K562 (cell line): ENCODE data around the gene CNOT9. TPM values are rescaled to one million over a fixed set of nuclear protein-coding genes. Genes with fewer than 3 reads are reported as not detected.

Experiments
- ATAC-seq: fragments of 200-7000 bp; cut with Tn5 transposase; 3 replicates; pipeline ENCODE4 v1.9.1; 2020; ENCODE audit warnings: moderate library complexity
- BruUV-seq: library from RNA; stranded (reverse); fragments of 400-500 nt; replicated peaks from 2 replicates; lab custom pipeline; 2021; lab: Mats Ljungman, UMichigan
- CTCF ChIA-PET: fragments of 300-600 bp; formaldehyde crosslinking; extraction: SDS; loops from one replicate; lab custom pipeline; 2021; ENCODE audit warnings: low intra/inter-chr PET ratio; lab: Yijun Ruan, JAX
- POLR2A ChIA-PET: fragments of 300-600, 350-650 bp; sonication (Branson Sonifier 250); formaldehyde crosslinking; extraction: SDS; loops from one replicate; lab custom pipeline; 2021; ENCODE audit warnings: antibody characterized with exemption, inconsistent platforms; lab: Yijun Ruan, JAX
- DNase-seq, 4 experiments: peaks; one replicate each; pipeline versions ENCODE4 v3.0.0 to v3.0.0-alpha.2; 2011 to 2018; ENCODE audit warnings: low spot score in 3 of 4, mixed read lengths in 3 of 4; ENCODE audit errors: extremely low read depth in 1 of 4
- FAIRE-seq: peaks from 2 replicates; lab custom pipeline; 2011; peaks lifted over from hg19 to GRCh38; lab: Jason Lieb, UNC
- H2AFZ ChIP-seq: 2 replicates; pipeline ENCODE4 v1.6.0; 2011; ENCODE audit warnings: low read depth, low read length, control low read depth, inconsistent platforms
- H3K27ac ChIP-seq: fragments of 200-600 bp; 3 replicates; pipeline ENCODE4 v1.8.0; 2011; ENCODE audit warnings: low read depth, mild to moderate bottlenecking, control low read depth, inconsistent platforms, low read length, moderate library complexity, mixed read lengths; ENCODE audit errors: extremely low read depth
- H3K27me3 ChIP-seq, 2 experiments: fragments of 300-600 bp in 1 of 2; 2 replicates in 1 of 2; 3 replicates in 1 of 2; pipeline versions ENCODE4 v1.6.0 to v1.8.0; 2011; ENCODE audit warnings: inconsistent platforms in 2 of 2, low read length in 2 of 2, mild to moderate bottlenecking in 1 of 2, mixed read lengths in 1 of 2, moderate library complexity in 1 of 2; ENCODE audit not compliant: control insufficient read depth in 2 of 2, insufficient read depth in 2 of 2
- H3K36me3 ChIP-seq: fragments of 300-600 bp; 3 replicates; pipeline ENCODE4 v1.8.0; 2011; ENCODE audit warnings: mild to moderate bottlenecking, low read length, inconsistent platforms; ENCODE audit not compliant: control insufficient read depth, insufficient read depth
- H3K4me1 ChIP-seq, 2 experiments: fragments of 200-600 bp in 1 of 2; replicated peaks in 1 of 2; 2 replicates in 1 of 2; 3 replicates in 1 of 2; pipeline versions ENCODE4 v1.5.1 to v1.8.0; 2011; ENCODE audit warnings: inconsistent platforms in 2 of 2, low read length in 2 of 2, mild to moderate bottlenecking in 1 of 2, mixed read lengths in 1 of 2, moderate library complexity in 1 of 2; ENCODE audit not compliant: control insufficient read depth in 2 of 2, insufficient read depth in 2 of 2
- H3K4me2 ChIP-seq: 2 replicates; pipeline ENCODE4 v1.6.1; 2011; ENCODE audit warnings: low read length, control low read depth, inconsistent platforms, mixed read lengths; ENCODE audit not compliant: insufficient read depth
- H3K4me3 ChIP-seq: fragments of 200-600 bp; sonication (generic), shearing (Covaris generic); 2 replicates; pipeline ENCODE4 v1.5.1; 2016; ENCODE audit warnings: control low read depth, inconsistent platforms
- H3K79me2 ChIP-seq: fragments of 200-600 bp; 3 replicates; pipeline ENCODE4 v1.8.0; 2011; ENCODE audit warnings: low read length, inconsistent platforms; ENCODE audit not compliant: control insufficient read depth, insufficient read depth
- H3K9ac ChIP-seq, 2 experiments: 2 replicates each; pipeline versions ENCODE4 v1.6.0 to v1.6.1; 2011; ENCODE audit warnings: low read depth in 2 of 2, low read length in 2 of 2, control low read depth in 1 of 2, inconsistent platforms in 1 of 2, mild to moderate bottlenecking in 1 of 2, mixed read lengths in 1 of 2; ENCODE audit not compliant: insufficient read depth in 1 of 2
- H3K9me1 ChIP-seq: one replicate; pipeline ENCODE4 v1.6.0; 2011; ENCODE audit warnings: inconsistent platforms, mild to moderate bottlenecking, low read length, moderate library complexity; ENCODE audit not compliant: control insufficient read depth, insufficient read depth
- H3K9me3 ChIP-seq: replicated peaks from 2 replicates; pipeline ENCODE4 v1.5.1; 2011; ENCODE audit warnings: low read depth, low read length, inconsistent platforms; ENCODE audit not compliant: control insufficient read depth, insufficient read depth
- H4K20me1 ChIP-seq: replicated peaks from 2 replicates; pipeline ENCODE4 v1.6.1; 2011; ENCODE audit warnings: low read length, inconsistent platforms, mixed read lengths; ENCODE audit not compliant: control insufficient read depth, insufficient read depth
- C11orf30 ChIP-seq: fragments of 450-650 bp; IDR thresholded peaks from 2 replicates; pipeline ENCODE4 v1.6.1; 2016; ENCODE audit warnings: low read depth, mild to moderate bottlenecking
- CTCF ChIP-seq, 3 experiments: IDR thresholded peaks in 2 of 3; conservative IDR thresholded peaks in 1 of 3; 2 replicates each; pipeline ENCODE4 v1.5.1; 2011 to 2012; ENCODE audit warnings: low read length in 3 of 3, mild to moderate bottlenecking in 3 of 3, control low read depth in 2 of 3, improper control_type of control experiment in 1 of 3, inconsistent platforms in 1 of 3, low read depth in 1 of 3, mixed read lengths in 1 of 3, moderate library complexity in 1 of 3; ENCODE audit not compliant: insufficient read depth in 2 of 3
- FOXJ3 ChIP-seq: sonication (generic); formaldehyde crosslinking; IDR thresholded peaks from 2 replicates; pipeline ENCODE4 v1.4.0; 2020; ENCODE audit warnings: mild to moderate bottlenecking, missing genetic modification reagents
- IRF1 ChIP-seq: sonication (generic); formaldehyde crosslinking; IDR thresholded peaks from 2 replicates; pipeline ENCODE4 v1.8.0; 2022; ENCODE audit warnings: missing genetic modification reagents, mild to moderate bottlenecking, borderline replicate concordance
- SETDB1 ChIP-seq: IDR thresholded peaks from one replicate; pipeline ENCODE4 v1.6.1; 2012; ENCODE audit warnings: low read length, control low read depth, inconsistent platforms
- ZBTB33 ChIP-seq: sonication (generic); formaldehyde crosslinking; IDR thresholded peaks from 2 replicates; pipeline ENCODE4 v1.8.1; 2023; ENCODE audit warnings: mild to moderate bottlenecking, missing genetic modification reagents
- ZNF124 ChIP-seq: sonication (generic); formaldehyde crosslinking; IDR thresholded peaks from 2 replicates; pipeline ENCODE4 v1.8.1; 2022; ENCODE audit warnings: missing genetic modification reagents
- ZNF316 ChIP-seq: fragments of 450-650 bp; IDR thresholded peaks from 2 replicates; pipeline ENCODE4 v1.6.1; 2016
- WGBS: fragments of 100-300 bp; shearing (Covaris generic); methylation state at CpG from one replicate; pipeline ENCODE4 v1.1.6; 2016; ENCODE audit warnings: low coverage, mixed read lengths; ENCODE audit not compliant: insufficient coverage; ENCODE audit errors: missing lambda C conversion rate; 5-methylcytosine and 5-hydroxymethylcytosine counted together
- in situ Hi-C: fragments of 300-500 bp; cut with MboI; formaldehyde crosslinking; loops from 4 replicates; pipeline ENCODE4 v1.15.0; 2018; ENCODE audit warnings: inconsistent platforms, mixed read lengths
- intact Hi-C: fragments of 100-400 bp; cut with micrococcal nuclease; formaldehyde crosslinking; loops from 2 replicates; pipeline ENCODE4 v1.14.2; 2022
- polyA plus RNA-seq, 8 experiments: library from polyadenylated mRNA; depleted of rRNA in 4 of 8; stranded (reverse) in 5 of 8; unstranded in 3 of 8; fragments of >200 nt; fragmentation: Nextera tagmentation in 2 of 8; fragmentation: Illumina TruSeq in 1 of 8; extraction: Ambion mirVana in 2 of 8; extraction: Trizol in 1 of 8; gene quantifications; 2 replicates each; pipeline versions ENCODE4 v1.2.1 to v1.2.3, GENCODE V29; 2011 to 2014; ENCODE audit warnings: inconsistent platforms in 1 of 8, missing spikeins in 1 of 8
- total RNA-seq, 7 experiments: library from RNA; depleted of rRNA in 6 of 7; stranded (reverse); fragments of >200 nt in 6 of 7; fragmentation: Illumina TruSeq in 2 of 7; extraction: Trizol in 2 of 7; gene quantifications; 2 replicates each; pipeline versions ENCODE4 v1.2.1 to v1.2.3, GENCODE V29; 2011 to 2021; ENCODE audit warnings: low replicate concordance in 1 of 7

Gene CNOT9
- total and polyA plus RNA-seq, 9 of the 15 experiments (the other 6 are each of a cell fraction or from before 2014, with no cell fraction given): 19.0 to 82.6 (median 46.7) TPM

- H3K27ac ChIP-seq: no peak overlapping the region
- no peaks in the 10 kb centered on the region for H3K9me3 ChIP-seq
- no peaks in the 10 kb centered on the region for H3K9me1 ChIP-seq
- peaks cover 10% of the 10 kb centered on the region; the same call in 2 of the 3 replicates for H3K79me2 ChIP-seq
- H3K9ac ChIP-seq: no peak overlapping the region
- in situ Hi-C loops (no loop called here), intact Hi-C loops (no loop called here)
- peaks cover 70% of the 10 kb centered on the region for H3K36me3 ChIP-seq
- no peaks in the 10 kb centered on the region for H4K20me1 ChIP-seq
- H2AFZ ChIP-seq: no peak overlapping the region
- no peak overlapping the region for H3K4me2 ChIP-seq
- whole genome bisulfite sequencing: 93% methylated on average over 6 of the region's 6 CpGs
- no TSS peak for BruUV-seq
- DNase-seq (no peak), FAIRE-seq (no peak), ATAC-seq (peak; percentile 40; the same call in 1 of the 3 replicates)
- CTCF ChIA-PET: no interaction called here
- POLR2A ChIA-PET: no interaction called here
- TF ChIP-seq IRF1 (CRISPR knock-in tag) (no peak), CTCF (IDR thresholded peaks at IDR 0.05 in 2 of 3, conservative IDR thresholded peaks at IDR 0.05 in 1 of 3; ENCODE audit: insufficient read depth in 2 of 3, low read depth in 1 of 3, low read length in 3 of 3) (0 out of 6 replicates have a peak, but pooled peaks of 1 of the 3 experiments have one; percentile 13), ZNF124 (CRISPR knock-in tag) (no peak), ZNF316 (peak; percentile 50), FOXJ3 (CRISPR knock-in tag) (no peak), C11orf30 (peak; percentile 15; the same call in 1 of the 2 replicates), SETDB1 (no peak), ZBTB33 (CRISPR knock-in tag) (no peak)
- H3K4me3 ChIP-seq: no peak overlapping the region
- no peaks in the 10 kb centered on the region for H3K4me1 ChIP-seq
- H3K27me3 ChIP-seq: no peaks in the 10 kb centered on the region
Observed at GRCh38 chr2:218583983-218584850, 15.6 kb downstream of the CNOT9 start.
